ENCODE results near the gene OTUB2.

DNA sequence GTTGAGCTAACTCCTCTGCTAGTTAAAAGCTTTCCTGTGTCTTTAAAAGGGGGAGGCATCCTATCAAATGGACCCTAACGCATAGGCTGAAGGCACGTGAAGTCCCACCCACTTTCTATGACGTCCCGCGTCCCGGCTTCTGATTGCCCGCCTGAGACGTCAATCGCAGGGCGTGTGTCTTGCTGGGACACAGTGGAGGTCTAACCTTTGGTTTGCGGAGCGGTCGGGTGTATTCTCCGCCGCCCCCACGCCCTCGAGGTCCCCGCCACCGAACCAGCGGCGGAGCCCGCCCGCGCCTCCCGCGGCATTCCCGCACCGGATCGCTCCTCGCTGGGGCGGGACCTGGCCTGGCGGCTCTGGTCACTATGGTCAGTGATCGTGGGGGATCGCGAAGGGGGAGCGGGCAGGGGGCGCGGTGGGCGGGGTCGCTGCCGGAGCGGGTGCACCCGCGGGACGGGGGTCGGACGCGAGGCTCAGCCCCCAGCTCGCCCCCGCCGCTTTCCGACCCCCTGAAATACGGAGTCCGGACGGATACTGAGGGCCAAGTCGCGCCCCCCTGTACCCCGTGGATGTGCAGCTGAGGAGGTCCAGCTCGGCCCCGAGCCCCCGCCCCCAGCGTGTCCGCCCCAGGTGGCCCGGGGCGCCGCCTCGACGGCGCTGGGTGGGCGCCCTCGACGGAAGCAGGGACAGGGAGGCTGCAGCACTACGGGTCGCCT, at the start of gene OTUB2:
- TF ChIP-seq, protein P1, sequence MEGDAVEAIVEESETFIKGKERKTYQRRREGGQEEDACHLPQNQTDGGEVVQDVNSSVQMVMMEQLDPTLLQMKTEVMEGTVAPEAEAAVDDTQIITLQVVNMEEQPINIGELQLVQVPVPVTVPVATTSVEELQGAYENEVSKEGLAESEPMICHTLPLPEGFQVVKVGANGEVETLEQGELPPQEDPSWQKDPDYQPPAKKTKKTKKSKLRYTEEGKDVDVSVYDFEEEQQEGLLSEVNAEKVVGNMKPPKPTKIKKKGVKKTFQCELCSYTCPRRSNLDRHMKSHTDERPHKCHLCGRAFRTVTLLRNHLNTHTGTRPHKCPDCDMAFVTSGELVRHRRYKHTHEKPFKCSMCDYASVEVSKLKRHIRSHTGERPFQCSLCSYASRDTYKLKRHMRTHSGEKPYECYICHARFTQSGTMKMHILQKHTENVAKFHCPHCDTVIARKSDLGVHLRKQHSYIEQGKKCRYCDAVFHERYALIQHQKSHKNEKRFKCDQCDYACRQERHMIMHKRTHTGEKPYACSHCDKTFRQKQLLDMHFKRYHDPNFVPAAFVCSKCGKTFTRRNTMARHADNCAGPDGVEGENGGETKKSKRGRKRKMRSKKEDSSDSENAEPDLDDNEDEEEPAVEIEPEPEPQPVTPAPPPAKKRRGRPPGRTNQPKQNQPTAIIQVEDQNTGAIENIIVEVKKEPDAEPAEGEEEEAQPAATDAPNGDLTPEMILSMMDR (conservative IDR thresholded peaks at IDR 0.05; ENCODE audit: low read depth, low read length) = no peak
- no peak for TF ChIP-seq EZH2 (IDR thresholded peaks at IDR 0.05; ENCODE audit: low read length, unreplicated experiment)

Measured in PC-3 (cell line).